HepG2 (cell line): ENCODE data around the gene PLEKHA8. TPM values are rescaled to one million over a fixed set of nuclear protein-coding genes. Genes with fewer than 3 reads are reported as not detected.

Experiments used
- KAT2B ChIP-seq: fragments of 150-350 bp; IDR thresholded peaks from 2 replicates; pipeline ENCODE4 v1.6.1; 2014; ENCODE audit warnings: low read depth, low read length, borderline replicate concordance
- MED13 ChIP-seq: sonication (generic); formaldehyde crosslinking; IDR thresholded peaks from 2 replicates; pipeline ENCODE4 v1.5.0; 2020; ENCODE audit warnings: missing genetic modification reagents
- MEIS1 ChIP-seq: sonication (generic); formaldehyde crosslinking; IDR thresholded peaks from 2 replicates; pipeline ENCODE4 v1.9.0; 2021; ENCODE audit warnings: mild to moderate bottlenecking, missing genetic modification reagents, moderate library complexity, borderline replicate concordance
- RFX5 ChIP-seq: IDR thresholded peaks from 2 replicates; pipeline ENCODE4 v1.6.1; 2011; ENCODE audit warnings: low read depth, low read length, improper control_type of control experiment
- RFXANK ChIP-seq: IDR thresholded peaks from 2 replicates; pipeline ENCODE4 v1.6.1; 2016
- SOX6 ChIP-seq, 2 experiments: fragments of 450-650 bp in 1 of 2; sonication (generic) in 1 of 2; formaldehyde crosslinking in 1 of 2; IDR thresholded peaks; 2 replicates each; pipeline versions ENCODE4 v1.4.0 to v1.6.1; 2017 to 2020; ENCODE audit warnings: antibody characterized with exemption in 1 of 2, mild to moderate bottlenecking in 1 of 2, missing genetic modification reagents in 1 of 2
- ZNF790 ChIP-seq: sonication (generic); formaldehyde crosslinking; IDR thresholded peaks from 2 replicates; pipeline ENCODE4 v1.8.0; 2022; ENCODE audit warnings: missing genetic modification reagents, mild to moderate bottlenecking, borderline replicate concordance
- ZSCAN30 ChIP-seq: sonication (generic); formaldehyde crosslinking; IDR thresholded peaks from 2 replicates; pipeline ENCODE4 v1.5.0; 2020; ENCODE audit warnings: mild to moderate bottlenecking, missing genetic modification reagents
- polyA plus RNA-seq, 8 experiments: library from polyadenylated mRNA; depleted of rRNA in 3 of 8; stranded (reverse) in 7 of 8; unstranded in 1 of 8; fragments of >200 nt; fragmentation: Illumina TruSeq in 4 of 8; extraction: Trizol in 4 of 8; gene quantifications; 2 replicates each; pipeline versions ENCODE4 v1.2.1 to v1.2.3, GENCODE V29; 2011 to 2016; ENCODE audit warnings: low read depth in 4 of 8, missing spikeins in 1 of 8, mixed read lengths in 1 of 8; ENCODE audit not compliant: insufficient read depth in 1 of 8
- total RNA-seq, 5 experiments: library from RNA; depleted of rRNA; stranded (reverse); fragments of >200 nt; fragmentation: Illumina TruSeq; extraction: Trizol; gene quantifications; 2 replicates each; pipeline ENCODE4 v1.2.3, GENCODE V29; 2016; ENCODE audit warnings: low read depth in 1 of 5
- TF ChIP-seq, protein P1 (sequence below): sonication (generic); formaldehyde crosslinking; IDR thresholded peaks from 2 replicates; pipeline ENCODE4 v1.5.0; 2020; ENCODE audit warnings: missing genetic modification reagents, mild to moderate bottlenecking, borderline replicate concordance
- TF ChIP-seq, protein P2 (sequence below): sonication (generic); formaldehyde crosslinking; IDR thresholded peaks from 2 replicates; pipeline ENCODE4 v1.4.0; 2020; ENCODE audit warnings: low read depth, mild to moderate bottlenecking, missing genetic modification reagents
- TF ChIP-seq, protein P3 (sequence below): sonication (generic); formaldehyde crosslinking; IDR thresholded peaks from 2 replicates; pipeline ENCODE4 v1.8.1; 2023; ENCODE audit warnings: missing genetic modification reagents, inconsistent platforms, borderline replicate concordance

PLEKHA8 gene
- total and polyA plus RNA-seq, 2 of the 13 experiments (the other 11 are each of a cell fraction or from before 2014, with no cell fraction given), result 12.5 to 26.4 TPM

DNA sequence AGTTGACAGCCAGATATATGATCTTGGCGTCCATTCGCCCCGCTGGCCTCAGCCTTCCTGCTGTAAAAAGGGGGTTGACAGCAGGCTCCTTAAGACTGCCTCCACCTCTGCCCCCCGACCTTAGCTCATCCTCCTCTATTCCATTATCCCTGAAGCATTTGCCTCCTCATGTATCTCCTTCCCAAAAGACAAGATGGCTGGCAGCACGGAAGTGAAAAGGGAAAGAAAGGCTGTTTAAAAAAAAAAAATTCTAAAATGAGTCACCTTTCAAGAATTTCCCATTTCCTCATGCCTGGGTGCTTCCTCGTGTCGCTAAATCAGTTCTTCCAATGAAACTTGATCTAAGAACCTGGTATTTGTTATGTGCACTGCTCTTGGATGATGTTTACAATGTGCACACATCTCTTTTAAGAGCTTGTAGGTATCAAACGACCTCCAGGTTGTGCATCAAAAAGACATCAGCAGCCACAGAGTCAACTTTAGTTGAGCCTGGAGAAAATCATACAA, 40.3 kb upstream of the PLEKHA8 start (continued):
- TF ChIP-seq, protein P1, sequence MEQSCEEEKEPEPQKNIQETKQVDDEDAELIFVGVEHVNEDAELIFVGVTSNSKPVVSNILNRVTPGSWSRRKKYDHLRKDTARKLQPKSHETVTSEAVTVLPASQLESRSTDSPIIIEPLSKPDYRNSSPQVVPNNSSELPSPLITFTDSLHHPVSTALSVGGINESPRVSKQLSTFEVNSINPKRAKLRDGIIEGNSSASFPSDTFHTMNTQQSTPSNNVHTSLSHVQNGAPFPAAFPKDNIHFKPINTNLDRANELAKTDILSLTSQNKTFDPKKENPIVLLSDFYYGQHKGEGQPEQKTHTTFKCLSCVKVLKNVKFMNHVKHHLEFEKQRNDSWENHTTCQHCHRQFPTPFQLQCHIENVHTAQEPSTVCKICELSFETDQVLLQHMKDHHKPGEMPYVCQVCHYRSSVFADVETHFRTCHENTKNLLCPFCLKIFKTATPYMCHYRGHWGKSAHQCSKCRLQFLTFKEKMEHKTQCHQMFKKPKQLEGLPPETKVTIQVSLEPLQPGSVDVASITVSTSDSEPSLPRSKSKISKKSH (CRISPR knock-in tag), result no peak
- TF ChIP-seq MEIS1 (CRISPR knock-in tag), result no peak
- TF ChIP-seq MED13, result no peak
- TF ChIP-seq, protein P2, sequence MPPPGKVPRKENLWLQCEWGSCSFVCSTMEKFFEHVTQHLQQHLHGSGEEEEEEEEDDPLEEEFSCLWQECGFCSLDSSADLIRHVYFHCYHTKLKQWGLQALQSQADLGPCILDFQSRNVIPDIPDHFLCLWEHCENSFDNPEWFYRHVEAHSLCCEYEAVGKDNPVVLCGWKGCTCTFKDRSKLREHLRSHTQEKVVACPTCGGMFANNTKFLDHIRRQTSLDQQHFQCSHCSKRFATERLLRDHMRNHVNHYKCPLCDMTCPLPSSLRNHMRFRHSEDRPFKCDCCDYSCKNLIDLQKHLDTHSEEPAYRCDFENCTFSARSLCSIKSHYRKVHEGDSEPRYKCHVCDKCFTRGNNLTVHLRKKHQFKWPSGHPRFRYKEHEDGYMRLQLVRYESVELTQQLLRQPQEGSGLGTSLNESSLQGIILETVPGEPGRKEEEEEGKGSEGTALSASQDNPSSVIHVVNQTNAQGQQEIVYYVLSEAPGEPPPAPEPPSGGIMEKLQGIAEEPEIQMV (CRISPR knock-in tag), result no peak
- TF ChIP-seq ZNF790 (CRISPR knock-in tag), result no peak
- TF ChIP-seq RFXANK (CRISPR knock-in tag), result no peak
- no peak for TF ChIP-seq RFX5
- TF ChIP-seq ZSCAN30 (CRISPR knock-in tag), result no peak
- TF ChIP-seq, protein P3, sequence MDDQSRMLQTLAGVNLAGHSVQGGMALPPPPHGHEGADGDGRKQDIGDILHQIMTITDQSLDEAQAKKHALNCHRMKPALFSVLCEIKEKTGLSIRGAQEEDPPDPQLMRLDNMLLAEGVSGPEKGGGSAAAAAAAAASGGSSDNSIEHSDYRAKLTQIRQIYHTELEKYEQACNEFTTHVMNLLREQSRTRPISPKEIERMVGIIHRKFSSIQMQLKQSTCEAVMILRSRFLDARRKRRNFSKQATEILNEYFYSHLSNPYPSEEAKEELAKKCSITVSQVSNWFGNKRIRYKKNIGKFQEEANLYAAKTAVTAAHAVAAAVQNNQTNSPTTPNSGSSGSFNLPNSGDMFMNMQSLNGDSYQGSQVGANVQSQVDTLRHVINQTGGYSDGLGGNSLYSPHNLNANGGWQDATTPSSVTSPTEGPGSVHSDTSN (CRISPR knock-in tag), result no peak
- TF ChIP-seq KAT2B, result no peak
- TF ChIP-seq SOX6 (IDR thresholded peaks at IDR 0.05), result no peak
- TF ChIP-seq SOX6 (CRISPR knock-in tag; IDR thresholded peaks at IDR 0.05), result no peak
